ENCODE measurements around the gene HERC4.
"Not testable (repeated sequence)": the region's sequence is repeated elsewhere in the genome, so short reads cannot be mapped to it uniquely, and the experiment has no call there.

HERC4 gene

GRCh38 chr10:68043030-68043429 lies 32.1 kb downstream of the HERC4 start:
- no peak for DNase-seq

GRCh38 chr10:68032113-68032512 lies 43.0 kb downstream of the HERC4 start:
- no peak for DNase-seq

- DNase-seq, result no peak
These were observed 47.7 kb downstream of the HERC4 start for GRCh38 chr10:68027429-68027828.

- no peak for DNase-seq
These were observed 51.8 kb downstream of the HERC4 start for GRCh38 chr10:68023292-68023691.

GRCh38 chr10:68022324-68022723 lies 52.8 kb downstream of the HERC4 start:
- DNase-seq, result not testable (repeated sequence)

- DNase-seq, result not testable (repeated sequence)
These were observed 58.6 kb downstream of the HERC4 start for GRCh38 chr10:68016519-68016918.

GRCh38 chr10:68010426-68010940 lies 64.6 kb downstream of the HERC4 start:
- DNase-seq, result no peak

- DNase-seq, result no peak
These were observed 67.7 kb downstream of the HERC4 start for GRCh38 chr10:68007356-68007755.

- DNase-seq, result no peak
These were observed 73.5 kb downstream of the HERC4 start for GRCh38 chr10:68001539-68001938.

- DNase-seq, result no peak
These were observed 74.1 kb downstream of the HERC4 start for GRCh38 chr10:68001000-68001399.

- no peak for DNase-seq
These were observed 85.0 kb downstream of the HERC4 start for GRCh38 chr10:67990093-67990492.

- DNase-seq, result no peak
These were observed 86.5 kb downstream of the HERC4 start for GRCh38 chr10:67988606-67989005.

- DNase-seq, result not testable (repeated sequence)
These were observed 92.5 kb downstream of the HERC4 start for GRCh38 chr10:67982603-67983002.

- DNase-seq, result no peak
These were observed 96.3 kb downstream of the HERC4 start for GRCh38 chr10:67978749-67979148.

GRCh38 chr10:67977251-67977650 lies 97.8 kb downstream of the HERC4 start:
- DNase-seq, result no peak

GRCh38 chr10:67976292-67977245 lies 98.5 kb downstream of the HERC4 start:
- DNase-seq, result no peak

GRCh38 chr10:67975871-67976270 lies 99.2 kb downstream of the HERC4 start:
- no peak for DNase-seq

GRCh38 chr10:67971311-67971710 lies 103.8 kb downstream of the HERC4 start:
- DNase-seq, result no peak

- no peak for DNase-seq
These were observed 105.2 kb downstream of the HERC4 start for GRCh38 chr10:67969875-67970274.

GRCh38 chr10:67966035-67966434 lies 109.0 kb downstream of the HERC4 start:
- not testable (repeated sequence) for DNase-seq

GRCh38 chr10:67965456-67965855 lies 109.6 kb downstream of the HERC4 start:
- DNase-seq, result no peak

GRCh38 chr10:67959839-67960476 lies 115.1 kb downstream of the HERC4 start:
- DNase-seq, result no peak

GRCh38 chr10:67955614-67956013 lies 119.5 kb downstream of the HERC4 start:
- no peak for DNase-seq

GRCh38 chr10:67943917-67944316 lies 131.2 kb downstream of the HERC4 start:
- DNase-seq, result no peak

Measured in NCI-H2171 (cell line).